ENCODE results near the gene LTB.
A peak's percentile ranks its signal among the peaks of the same experiment; 100 is the strongest.
"Not testable (repeated sequence)": the region's sequence is repeated elsewhere in the genome, so short reads cannot be mapped to it uniquely, and the experiment has no call there.

LTB gene

DNA sequence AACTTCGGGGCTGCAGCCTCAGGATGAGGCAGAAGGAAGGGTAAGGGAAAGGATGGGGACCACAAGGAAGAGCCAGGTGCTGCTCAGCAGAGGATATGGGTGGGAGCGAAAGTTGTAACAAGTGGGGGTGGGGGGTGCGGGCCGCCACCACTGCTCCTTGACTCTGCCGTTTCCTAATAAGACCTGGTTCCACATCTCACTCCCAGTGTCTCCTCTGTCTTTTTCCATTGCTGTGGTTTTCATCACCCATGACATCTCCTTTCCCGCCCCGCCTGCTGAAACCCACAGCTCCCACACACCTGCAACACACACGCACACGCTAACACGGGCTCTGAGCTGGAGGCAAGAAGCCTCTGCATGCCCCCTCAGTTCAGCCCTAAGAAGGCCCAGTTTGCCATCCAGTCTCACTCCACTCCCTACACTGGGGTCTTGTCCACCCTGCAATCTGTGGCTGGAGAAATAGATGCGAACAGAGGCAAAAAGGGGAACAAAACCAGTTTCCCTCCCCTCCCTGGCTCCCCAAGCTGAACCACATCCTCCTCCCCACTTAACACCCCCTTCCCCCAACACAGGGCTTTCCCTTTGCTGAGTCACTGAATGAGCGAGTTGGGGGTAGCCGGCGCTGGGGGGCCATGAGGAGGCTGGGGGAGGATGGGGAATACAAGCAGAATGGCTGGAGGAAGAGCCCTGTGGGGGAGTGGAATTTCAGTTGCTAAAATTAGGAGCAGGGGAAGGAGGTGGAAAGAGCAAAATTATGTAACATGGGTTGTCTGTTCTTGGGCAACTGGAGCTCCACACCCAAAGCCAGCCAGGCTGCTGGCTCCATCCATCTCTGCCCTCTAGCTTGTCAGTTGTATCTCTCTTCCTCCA, 23.4 kb downstream of the LTB start:
- H3K4me3 ChIP-seq (replicated peaks; ENCODE audit: low read depth, low read length), result no peak overlapping the region
- TF ChIP-seq CTCF (IDR thresholded peaks at IDR 0.05; ENCODE audit: low read length, missing control alignments), result no peak
- peak; percentile 62 for DNase-seq (ENCODE audit: low read depth)

DNA sequence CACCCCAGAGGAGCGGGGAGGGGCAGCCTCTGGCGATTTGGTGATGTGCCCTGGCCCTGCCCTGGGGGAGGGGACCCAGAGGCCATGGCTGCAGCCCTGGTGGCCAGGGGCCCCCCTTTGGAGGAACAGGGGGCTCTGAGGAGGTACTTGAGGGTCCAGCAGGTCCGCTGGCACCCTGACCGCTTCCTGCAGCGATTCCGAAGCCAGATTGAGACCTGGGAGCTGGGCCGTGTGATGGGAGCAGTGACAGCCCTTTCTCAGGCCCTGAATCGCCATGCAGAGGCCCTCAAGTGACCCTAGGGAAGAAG, 24.0 kb downstream of the LTB start:
- DNase-seq (ENCODE audit: low read depth), result no peak
- TF ChIP-seq CTCF (IDR thresholded peaks at IDR 0.05; ENCODE audit: low read length, missing control alignments), result no peak
- H3K4me3 ChIP-seq (replicated peaks; ENCODE audit: low read depth, low read length), result no peak overlapping the region

- DNase-seq (ENCODE audit: low read depth), result no peak
- TF ChIP-seq CTCF (IDR thresholded peaks at IDR 0.05; ENCODE audit: low read length, missing control alignments), result no peak
- no peak overlapping the region for H3K4me3 ChIP-seq (replicated peaks; ENCODE audit: low read depth, low read length)
Measured at GRCh38 chr6:31557443-31558317, 24.5 kb downstream of the LTB start.

DNA sequence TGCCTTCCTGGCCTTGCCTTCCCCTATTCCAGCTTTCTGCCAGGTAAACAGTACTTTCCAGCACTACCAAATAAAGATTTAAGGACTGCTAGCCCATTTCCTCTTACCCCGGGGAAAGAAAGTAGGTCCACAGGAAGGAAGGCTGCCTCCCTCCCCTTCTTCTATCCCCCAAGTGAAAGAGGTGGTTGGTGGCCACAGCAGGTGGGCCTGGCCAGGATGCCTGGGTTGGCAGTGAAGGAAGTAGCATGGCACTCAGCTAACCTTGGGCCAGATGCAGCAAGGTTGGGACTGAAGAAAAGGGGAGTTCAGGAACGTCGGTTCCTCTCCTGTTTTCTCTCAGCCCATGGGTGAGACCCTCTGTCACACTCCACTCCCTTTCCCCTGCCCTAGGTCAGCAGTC, 25.9 kb downstream of the LTB start:
- DNase-seq (ENCODE audit: low read depth), result no peak
- H3K4me3 ChIP-seq (replicated peaks; ENCODE audit: low read depth, low read length), result no peak overlapping the region
- no peak for TF ChIP-seq CTCF (IDR thresholded peaks at IDR 0.05; ENCODE audit: low read length, missing control alignments)

DNA sequence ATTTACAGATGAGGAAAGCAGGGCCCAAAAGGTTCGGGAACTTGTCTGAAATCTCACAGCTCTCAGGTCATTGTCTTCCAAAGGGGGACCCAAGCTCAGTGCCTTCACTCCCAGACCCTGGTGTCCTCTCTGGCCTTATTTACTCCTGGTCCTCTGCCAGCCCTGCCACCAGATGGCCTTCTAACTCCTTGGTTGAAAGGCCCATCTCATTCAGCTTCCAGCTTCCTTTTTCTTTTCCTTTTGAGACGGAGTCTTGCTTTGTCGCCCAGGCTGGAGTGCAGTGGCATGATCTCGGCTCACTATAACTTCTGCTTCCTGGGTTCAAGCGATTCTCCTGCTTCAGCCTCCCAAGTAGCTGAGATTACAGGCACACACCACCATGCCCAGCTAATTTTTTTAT, 30.9 kb downstream of the LTB start:
- H3K4me3 ChIP-seq (replicated peaks; ENCODE audit: low read depth, low read length), result not testable (repeated sequence)
- DNase-seq (ENCODE audit: low read depth), result peak; percentile 77
- peak; percentile 54 for TF ChIP-seq CTCF (IDR thresholded peaks at IDR 0.05; ENCODE audit: low read length, missing control alignments)

GRCh38 chr6:31548544-31548873, 33.7 kb downstream of the LTB start:
- no peak for TF ChIP-seq CTCF (IDR thresholded peaks at IDR 0.05; ENCODE audit: low read length, missing control alignments)
- DNase-seq (ENCODE audit: low read depth), result no peak
- peak overlapping the region; percentile 61 for H3K4me3 ChIP-seq (replicated peaks; ENCODE audit: low read depth, low read length)

Measured in fibroblast of pulmonary artery (primary cell).